Stomach (tissue), 4 donors: Measurements from ENCODE around the gene TST.

Source experiments
- CTCF ChIP-seq, 7 experiments: fragments of 450-650 bp in 4 of 7; fragments of 200-600 bp in 3 of 7; sonication (generic) in 3 of 7; IDR thresholded peaks; one replicate each; pipeline ENCODE4 v1.5.1; 2016 to 2019; ENCODE audit warnings: antibody characterized with exemption in 7 of 7, control low read depth in 2 of 7, mild to moderate bottlenecking in 1 of 7
- POLR2AphosphoS5 ChIP-seq, 3 donors: sonication (generic); formaldehyde crosslinking; IDR thresholded peaks; one replicate each; pipeline ENCODE4 v1.6.1; 2016; ENCODE audit warnings: antibody characterized with exemption in 3 of 3

GRCh38 chr22:36979016-36979910 lies 40.0 kb downstream of the TST start:
- TF ChIP-seq CTCF (IDR thresholded peaks at IDR 0.05) (no peak), POLR2AphosphoS5 (IDR thresholded peaks at IDR 0.05) (no peak)
